Measurements from ENCODE around the gene INHBB. TPM values are rescaled to one million over a fixed set of nuclear protein-coding genes. Genes with fewer than 3 reads are reported as not detected.

The INHBB gene
- total RNA-seq, 1 experiment from 2014 or later = 0.27 TPM

- no peak for DNase-seq (ENCODE audit: low read depth, low spot score)
- intact Hi-C loops (cut with micrococcal nuclease) = no loop called here
- Histone ChIP-seq H3K36me3 (ENCODE audit: control insufficient read depth in 1 of 2, insufficient read depth in 2 of 2, low read length in 2 of 2) (no peaks in the 10 kb centered on the region), H3K4me1 (ENCODE audit: control insufficient read depth in 1 of 2, insufficient read depth in 2 of 2, low read length in 2 of 2) (no peaks in the 10 kb centered on the region), H3K9me3 (ENCODE audit: control insufficient read depth in 1 of 2, insufficient read depth in 1 of 2, low read depth in 1 of 2, low read length in 2 of 2) (no peaks in the 10 kb centered on the region), H3K27ac (ENCODE audit: low read depth, low read length) (no peak overlapping the region), H3K27me3 (ENCODE audit: insufficient read depth, low read length) (no peaks in the 10 kb centered on the region; the same call in 1 of the 2 replicates), H2AFZ (ENCODE audit: low read depth, low read length, poor library complexity, severe bottlenecking) (no peak overlapping the region), H3K4me2 (ENCODE audit: low read length) (no peak overlapping the region), H3K9me2 (ENCODE audit: insufficient read depth) (no peaks in the 10 kb centered on the region), H4K20me1 (ENCODE audit: insufficient read depth) (no peaks in the 10 kb centered on the region), H3K9ac (ENCODE audit: low read length) (no peak overlapping the region), H3K79me2 (ENCODE audit: insufficient read depth, low read length) (no peaks in the 10 kb centered on the region), H3K4me3 (replicated peaks in 1 of 2; ENCODE audit: low read depth in 1 of 2, low read length in 2 of 2) (no peak overlapping the region)
- TF ChIP-seq SP1 (IDR thresholded peaks at IDR 0.05; ENCODE audit: low read depth) (no peak), SIN3A (IDR thresholded peaks at IDR 0.05; ENCODE audit: low read depth) (no peak), REST (IDR thresholded peaks at IDR 0.05; ENCODE audit: low read depth) (no peak), RAD21 (IDR thresholded peaks at IDR 0.05; ENCODE audit: low read depth) (no peak), ZNF274 (IDR thresholded peaks at IDR 0.05; ENCODE audit: low read depth, low read length) (no peak), YY1 (IDR thresholded peaks at IDR 0.05; ENCODE audit: extremely low read depth, insufficient replicate concordance, low read depth, low read length) (no peak), TCF7L2 (IDR thresholded peaks at IDR 0.05; ENCODE audit: borderline replicate concordance, extremely low read depth, insufficient read depth, insufficient read length) (no peak), CEBPB (IDR thresholded peaks at IDR 0.05; ENCODE audit: low read depth) (no peak), MAX (IDR thresholded peaks at IDR 0.05) (no peak), POLR2AphosphoS5 (IDR thresholded peaks at IDR 0.05; ENCODE audit: low read depth, low read length) (no peak), EZH2 (IDR thresholded peaks at IDR 0.05) (no peak)
- TF ChIP-seq, protein P1, sequence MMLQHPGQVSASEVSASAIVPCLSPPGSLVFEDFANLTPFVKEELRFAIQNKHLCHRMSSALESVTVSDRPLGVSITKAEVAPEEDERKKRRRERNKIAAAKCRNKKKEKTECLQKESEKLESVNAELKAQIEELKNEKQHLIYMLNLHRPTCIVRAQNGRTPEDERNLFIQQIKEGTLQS (IDR thresholded peaks at IDR 0.05) = no peak
- ChIA-PET POLR2A (no interaction called here), RAD21 (ENCODE audit: low non-redundant PET in 1 of 2, low total read pairs in 2 of 2, uncharacterized antibody in 2 of 2, unreplicated experiment in 2 of 2) (no interaction called here), CTCF (no interaction called here)
- no TSS peak for BruUV-seq (replicated peaks)
- no peak for ATAC-seq
These were observed 30.2 kb downstream of the INHBB start for GRCh38 chr2:120376101-120376500.

Data from HCT116 (cell line).